H1 (cell line): Measurements from ENCODE around the gene PDCD6IP. TPM values are rescaled to one million over a fixed set of nuclear protein-coding genes. Genes with fewer than 3 reads are reported as not detected.

Experiments
- CHD7 ChIP-seq: fragments of 300-600 bp; sonication (generic); IDR thresholded peaks from 2 replicates; pipeline ENCODE4 v1.7.1; 2012; ENCODE audit warnings: low read length, moderate library complexity, mild to moderate bottlenecking, inconsistent platforms; ENCODE audit not compliant: insufficient replicate concordance
- NRF1 ChIP-seq: IDR thresholded peaks from 2 replicates; pipeline ENCODE4 v1.6.1; 2011; ENCODE audit warnings: mild to moderate bottlenecking, low read depth, low read length, improper control_type of control experiment
- SIRT6 ChIP-seq: IDR thresholded peaks from one replicate; pipeline ENCODE4 v1.7.1; 2012; ENCODE audit warnings: low read length, inconsistent platforms
- TAF7 ChIP-seq: optimal IDR thresholded peaks from 2 replicates; pipeline ENCODE3; 2011; ENCODE audit warnings: low read depth, mild to moderate bottlenecking, inconsistent platforms, low read length, moderate library complexity, borderline replicate concordance
- TCF12 ChIP-seq: IDR thresholded peaks from 2 replicates; pipeline ENCODE4 v1.6.1; 2011; ENCODE audit warnings: low read depth, mild to moderate bottlenecking, low read length
- polyA plus RNA-seq, 7 experiments: library from polyadenylated mRNA; depleted of rRNA in 3 of 7; stranded (reverse) in 5 of 7; unstranded in 2 of 7; fragments of >200 nt in 5 of 7; fragments of 200-250 nt in 2 of 7; gene quantifications; 1 replicate in 5 of 7; 2 replicates in 1 of 7; 4 replicates in 1 of 7; pipeline versions ENCODE4 v1.2.1 to v1.2.3, GENCODE V29; 2011 to 2013; ENCODE audit warnings: missing spikeins in 2 of 7, mixed read lengths in 2 of 7
- total RNA-seq: library from RNA; stranded (reverse); fragmentation: NEBNext Ultra II Directional; extraction: Animal tissue kit (Norgen Biotek cat#: 25700); gene quantifications from 2 replicates; pipeline ENCODE4 v1.2.1, GENCODE V29; 2021

The PDCD6IP gene
- total and polyA plus RNA-seq, 2 of the 8 experiments (the other 6 are each of a cell fraction or from before 2014, with no cell fraction given): 61.7 to 155 TPM

DNA sequence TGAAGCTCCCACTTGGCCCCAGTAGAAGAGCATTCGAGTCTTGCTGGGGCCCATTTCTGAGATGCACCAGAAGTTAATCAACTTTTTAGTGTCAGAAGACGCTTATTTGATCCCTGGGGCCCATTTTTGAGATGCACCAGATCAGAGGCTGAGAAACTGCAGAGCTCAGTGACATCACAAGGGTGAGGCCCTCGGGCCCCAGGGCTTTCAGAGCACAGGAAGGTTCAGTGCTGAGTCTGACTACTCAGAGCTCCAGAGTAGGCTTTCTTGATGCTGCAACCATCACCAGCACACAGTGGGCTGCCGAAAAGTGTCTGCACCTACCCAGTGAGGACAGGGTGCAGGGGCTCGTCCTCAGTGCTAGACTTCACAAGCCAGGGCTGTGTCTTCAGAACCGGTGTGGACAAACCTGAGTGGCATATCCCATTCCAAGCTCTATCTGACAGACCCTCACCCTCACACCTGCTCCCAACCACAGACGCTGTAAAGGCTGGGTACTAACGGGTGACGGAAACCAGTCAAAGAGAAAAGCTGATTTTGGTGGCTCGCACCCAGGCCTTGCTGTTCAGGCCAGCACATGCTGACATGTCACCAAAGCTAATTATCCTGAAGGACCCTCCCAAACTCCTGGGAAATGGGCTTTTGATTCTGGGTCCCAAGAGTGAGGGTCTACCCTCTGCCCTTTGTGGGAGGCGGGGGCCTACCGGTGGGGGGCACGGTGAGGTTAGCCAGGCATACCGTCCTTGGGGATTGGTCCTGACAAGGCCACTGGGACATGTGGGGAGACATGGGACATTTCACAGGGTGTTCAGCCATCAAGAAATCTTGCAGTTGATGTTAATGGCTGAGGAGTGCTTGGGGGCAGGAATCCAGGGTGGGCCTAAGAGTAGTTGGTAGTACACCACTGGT lies 83.0 kb downstream of the PDCD6IP start (continued):
- TF ChIP-seq CHD7: no peak
- no peak for TF ChIP-seq NRF1
- TF ChIP-seq TCF12: no peak
- no peak for TF ChIP-seq TAF7
- TF ChIP-seq SIRT6: no peak
- TF ChIP-seq, all 59 proteins: peak for 0
